K562 treated with DMSO at 1 percent for 24 hours (cell line): ENCODE data around the gene HLA-B. TPM values are rescaled to one million over a fixed set of nuclear protein-coding genes. Genes with fewer than 3 reads are reported as not detected.

Experiments
- total RNA-seq: library from RNA; unstranded; fragments of 300-600 nt; gene quantifications from 2 replicates; pipeline ENCODE4 v1.2.3, GENCODE V29; 2022; ENCODE audit warnings: low read depth; ENCODE audit not compliant: insufficient read depth

Gene HLA-B
- 11.8 and 12.1 TPM in 2 replicates for total RNA-seq

GRCh38 chr6:31356946-31357466 is at the start of gene HLA-B:
Gene HLA-B (minus strand): TSS chr6:31357179. CDS start chr6:31357158, 21 bp downstream.

GRCh38 chr6:31403283-31404060 is 46.5 kb upstream of the HLA-B start, which contains the start of gene MICA:
Gene MICA (plus strand): TSS chr6:31403595. CDS start chr6:31403633, 38 bp downstream.

Other genes with a start within 250 kb of the HLA-B start
- gene C6orf15, start 244.6 kb downstream of the HLA-B start, total RNA-seq = not detected in 2 replicates
- not detected in 2 replicates for gene PSORS1C1, start 242.4 kb downstream of the HLA-B start, total RNA-seq
- gene CDSN, start 236.7 kb downstream of the HLA-B start, total RNA-seq = not detected in 2 replicates
- not detected in 2 replicates for gene PSORS1C2, start 218.1 kb downstream of the HLA-B start, total RNA-seq
- gene CCHCR1, start 199.4 kb downstream of the HLA-B start, total RNA-seq = 39.6 and 47.7 TPM in 2 replicates
- gene TCF19, start 198.6 kb downstream of the HLA-B start, total RNA-seq = 72.6 and 76.1 TPM in 2 replicates
- gene POU5F1, start 186.5 kb downstream of the HLA-B start, total RNA-seq = 0.91 and 1.3 TPM in 2 replicates
- 36.6 and 38.4 TPM in 2 replicates for gene HLA-C, start 85.1 kb downstream of the HLA-B start, total RNA-seq
- gene MICA, start 46.4 kb upstream of the HLA-B start, total RNA-seq = 27.3 and 32.0 TPM in 2 replicates
- 27.4 and 28.7 TPM in 2 replicates for gene MICB, start 141.0 kb upstream of the HLA-B start, total RNA-seq
- not detected in 2 replicates for gene MCCD1, start 171.8 kb upstream of the HLA-B start, total RNA-seq
- gene DDX39B, start 184.8 kb upstream of the HLA-B start, total RNA-seq = 156 and 175 TPM in 2 replicates
- not detected in 2 replicates for gene ATP6V1G2, start 189.4 kb upstream of the HLA-B start, total RNA-seq
- 78.2 and 92.3 TPM in 2 replicates for gene NFKBIL1, start 190.4 kb upstream of the HLA-B start, total RNA-seq
- 0.42 TPM in 1 of 2 replicates, not detected in the other for gene LTA, start 215.1 kb upstream of the HLA-B start, total RNA-seq
- 0.32 and 0.80 TPM in 2 replicates for gene TNF, start 218.4 kb upstream of the HLA-B start, total RNA-seq
- 2.1 TPM in 1 of 2 replicates, not detected in the other for gene LTB, start 225.2 kb upstream of the HLA-B start, total RNA-seq
- gene LST1, start 229.1 kb upstream of the HLA-B start, total RNA-seq = 1.2 and 4.7 TPM in 2 replicates
- 1.8 and 2.2 TPM in 2 replicates for gene NCR3, start 235.8 kb upstream of the HLA-B start, total RNA-seq